ENCODE measurements around the gene SIL1. TPM values are rescaled to one million over a fixed set of nuclear protein-coding genes. Genes with fewer than 3 reads are reported as not detected.
"Not testable (repeated sequence)": the region's sequence is repeated elsewhere in the genome, so short reads cannot be mapped to it uniquely, and the experiment has no call there.

Gene SIL1
- total and polyA plus RNA-seq, 5 donors = 43.4 to 51.6 (median 43.7) TPM

DNA sequence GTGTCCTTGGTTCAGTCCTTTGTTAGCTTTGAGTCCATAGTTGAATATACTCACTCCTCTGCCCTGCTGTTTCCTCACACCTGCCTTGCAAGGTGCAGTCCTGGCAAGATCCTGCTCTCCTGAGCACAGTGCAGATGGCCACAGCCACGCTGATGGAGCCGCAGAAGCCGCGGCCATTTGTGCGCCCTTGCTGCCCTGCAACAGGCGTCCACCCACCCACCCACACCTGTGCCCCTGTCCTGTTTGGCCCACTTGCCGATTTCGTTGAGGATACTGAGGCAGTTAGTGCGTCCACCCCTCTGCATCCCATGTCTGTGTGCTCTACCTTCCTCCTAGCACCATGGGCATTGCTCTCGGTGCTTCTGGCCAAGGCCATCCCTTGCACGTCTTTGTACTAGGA is 271.9 kb downstream of the SIL1 start:
- Histone ChIP-seq H3K4me3 (ENCODE audit: low read length) (no peak overlapping the region), H3K9me3 (ENCODE audit: control insufficient read depth, low read length) (no peaks in the 10 kb centered on the region), H3K27ac (ENCODE audit: low read length) (no peak overlapping the region), H3K4me1 (ENCODE audit: control insufficient read depth, insufficient read depth, low read length) (peaks cover 4% of the 10 kb centered on the region), H3K27me3 (ENCODE audit: control insufficient read depth, insufficient read depth) (no peaks in the 10 kb centered on the region)
- intact Hi-C loops (cut with DNase I) = no loop called here
- 97% methylated on average over 11 of the region's 11 CpGs for WGBS
- DNase-seq (no peak), ATAC-seq (no peak)

DNA sequence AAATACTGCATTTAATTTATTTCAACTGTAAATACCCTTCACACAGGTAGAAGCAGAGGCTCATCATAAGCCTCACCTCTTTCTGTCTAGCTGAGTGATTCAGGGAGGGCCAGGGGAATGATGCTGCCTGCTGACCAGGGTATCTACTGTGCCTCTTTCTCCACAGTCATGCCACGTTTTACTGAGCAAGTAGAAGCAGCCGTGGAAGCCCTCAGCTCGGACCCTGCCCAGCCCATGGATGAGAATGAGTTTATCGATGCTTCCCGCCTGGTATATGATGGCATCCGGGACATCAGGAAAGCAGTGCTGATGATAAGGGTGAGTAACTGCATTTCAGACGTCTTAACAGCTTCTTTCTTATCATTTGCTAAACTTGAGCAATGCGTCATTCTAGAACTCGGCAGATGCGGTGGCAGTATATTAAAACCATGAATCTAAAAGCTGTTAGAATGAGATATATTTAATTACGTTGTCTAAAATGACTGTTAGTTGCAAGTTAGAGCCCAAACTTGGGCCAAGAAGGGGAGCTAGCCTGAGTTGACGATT is 273.0 kb downstream of the SIL1 start:
- Histone ChIP-seq H3K4me1 (ENCODE audit: control insufficient read depth, insufficient read depth, low read length) (peaks cover 4% of the 10 kb centered on the region), H3K4me3 (ENCODE audit: low read length) (no peak overlapping the region), H3K27ac (ENCODE audit: low read length) (no peak overlapping the region), H3K9me3 (ENCODE audit: control insufficient read depth, low read length) (no peaks in the 10 kb centered on the region), H3K27me3 (ENCODE audit: control insufficient read depth, insufficient read depth) (no peaks in the 10 kb centered on the region)
- ATAC-seq = no peak
- WGBS = 69% methylated on average over 12 of the region's 12 CpGs
- intact Hi-C loops (cut with DNase I) = no loop called here
- DNase-seq = no peak

DNA sequence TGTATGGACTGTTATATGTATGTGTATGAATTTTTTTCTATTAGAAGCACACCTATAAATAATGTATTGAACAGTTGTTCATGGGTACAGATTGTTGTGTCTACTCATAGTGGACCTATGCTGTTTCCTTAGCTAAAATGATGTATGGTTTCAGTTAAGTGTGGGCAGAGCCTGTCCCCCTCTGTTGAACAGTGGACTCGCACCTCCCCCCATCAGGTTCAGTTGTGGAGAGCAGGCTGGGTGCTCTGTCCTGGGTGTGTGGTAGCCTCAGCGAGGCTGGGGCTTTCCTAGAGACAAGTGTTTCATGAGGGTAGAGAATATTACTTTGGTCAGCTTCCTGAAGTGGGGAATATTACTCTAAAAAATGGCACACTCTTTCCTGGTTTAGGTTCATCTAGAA is 275.7 kb downstream of the SIL1 start:
- Histone ChIP-seq H3K4me1 (ENCODE audit: control insufficient read depth, insufficient read depth, low read length) (peaks cover 3% of the 10 kb centered on the region), H3K4me3 (ENCODE audit: low read length) (no peak overlapping the region), H3K27me3 (ENCODE audit: control insufficient read depth, insufficient read depth) (no peaks in the 10 kb centered on the region), H3K9me3 (ENCODE audit: control insufficient read depth, low read length) (no peaks in the 10 kb centered on the region), H3K27ac (ENCODE audit: low read length) (no peak overlapping the region)
- ATAC-seq (no peak), DNase-seq (no peak)
- intact Hi-C loops (cut with DNase I) = no loop called here
- 97% methylated on average over 2 of the region's 2 CpGs for WGBS

DNA sequence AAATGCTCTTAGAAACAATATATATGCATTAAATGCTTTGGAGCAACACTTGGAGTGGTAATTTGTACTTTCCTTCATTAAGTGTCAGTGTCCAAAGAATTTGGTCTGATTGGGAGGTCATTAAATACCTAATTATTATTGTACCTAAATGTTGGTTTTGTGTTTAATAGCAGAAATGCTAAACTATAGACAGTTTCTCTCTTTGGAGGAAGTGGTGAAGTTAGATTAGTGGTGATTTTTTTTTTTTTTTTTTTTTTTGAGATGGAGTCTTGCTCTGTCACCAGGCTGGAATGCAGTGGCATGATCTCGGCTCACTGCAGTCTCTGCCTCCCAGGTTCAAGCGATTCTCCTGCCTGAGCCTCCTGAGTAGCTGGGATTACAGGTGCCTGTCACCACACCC is 276.8 kb downstream of the SIL1 start:
- DNase-seq; H3K27me3 ChIP-seq (ENCODE audit: control insufficient read depth, insufficient read depth); intact Hi-C loops (cut with DNase I); H3K4me3 ChIP-seq (ENCODE audit: low read length); H3K27ac ChIP-seq (ENCODE audit: low read length); H3K9me3 ChIP-seq (ENCODE audit: control insufficient read depth, low read length); H3K4me1 ChIP-seq (ENCODE audit: control insufficient read depth, insufficient read depth, low read length); ATAC-seq: not testable (repeated sequence)
- WGBS = 84% methylated on average over 2 of the region's 2 CpGs

DNA sequence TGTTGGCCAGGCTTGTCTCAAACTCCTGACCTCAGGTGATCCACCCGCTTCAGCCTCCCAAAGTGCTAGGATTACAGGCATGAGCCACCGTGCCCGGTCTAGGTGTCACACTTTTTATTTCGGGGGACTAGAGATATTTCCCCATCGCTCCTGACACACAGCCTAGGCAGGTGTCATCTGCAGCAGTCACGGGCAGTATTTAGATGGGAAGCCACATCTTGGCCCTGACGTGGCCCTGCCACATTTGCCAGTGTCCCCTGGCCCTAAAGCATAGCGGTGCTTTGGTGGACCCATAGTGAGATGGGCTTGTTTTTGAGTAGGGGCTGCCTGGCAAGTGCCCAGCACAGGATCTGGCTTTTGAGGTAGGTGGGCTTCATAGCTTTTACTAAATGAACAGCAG is 278.0 kb downstream of the SIL1 start:
- Histone ChIP-seq H3K9me3 (ENCODE audit: control insufficient read depth, low read length) (no peaks in the 10 kb centered on the region), H3K4me3 (ENCODE audit: low read length) (no peak overlapping the region), H3K4me1 (ENCODE audit: control insufficient read depth, insufficient read depth, low read length) (peaks cover 3% of the 10 kb centered on the region), H3K27ac (ENCODE audit: low read length) (no peak overlapping the region), H3K27me3 (ENCODE audit: control insufficient read depth, insufficient read depth) (no peaks in the 10 kb centered on the region)
- DNase-seq (no peak), ATAC-seq (no peak)
- WGBS = 95% methylated on average over 8 of the region's 8 CpGs
- intact Hi-C loops (cut with DNase I) = no loop called here

DNA sequence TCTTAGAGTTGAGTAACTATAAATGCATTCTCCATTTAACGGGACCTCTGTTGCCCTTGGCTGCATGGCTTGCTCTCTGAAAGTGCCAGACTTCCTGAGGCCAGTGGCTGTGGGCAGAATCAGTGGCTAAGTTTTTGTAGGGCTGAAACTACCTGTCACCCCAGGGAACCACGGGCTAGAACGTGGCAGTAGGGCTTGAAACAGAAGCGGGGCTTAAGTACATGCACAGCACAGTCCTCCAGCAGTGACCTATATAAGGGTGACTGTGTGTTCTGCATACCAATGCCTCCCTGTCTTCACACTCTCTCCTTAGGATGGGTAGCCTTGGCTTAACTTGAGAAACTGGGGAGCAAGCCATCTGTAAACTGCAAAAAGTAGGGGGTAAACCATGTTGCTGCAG is 279.5 kb downstream of the SIL1 start:
- H3K27me3 ChIP-seq (ENCODE audit: control insufficient read depth, insufficient read depth) = no peaks in the 10 kb centered on the region
- peaks cover 3% of the 10 kb centered on the region for H3K4me1 ChIP-seq (ENCODE audit: control insufficient read depth, insufficient read depth, low read length)
- H3K4me3 ChIP-seq (ENCODE audit: low read length) = no peak overlapping the region
- DNase-seq = no peak
- intact Hi-C loops (cut with DNase I) = no loop called here
- WGBS = 59% methylated on average over 4 of the region's 4 CpGs
- no peaks in the 10 kb centered on the region for H3K9me3 ChIP-seq (ENCODE audit: control insufficient read depth, low read length)
- no peak for ATAC-seq
- H3K27ac ChIP-seq (ENCODE audit: low read length) = no peak overlapping the region

DNA sequence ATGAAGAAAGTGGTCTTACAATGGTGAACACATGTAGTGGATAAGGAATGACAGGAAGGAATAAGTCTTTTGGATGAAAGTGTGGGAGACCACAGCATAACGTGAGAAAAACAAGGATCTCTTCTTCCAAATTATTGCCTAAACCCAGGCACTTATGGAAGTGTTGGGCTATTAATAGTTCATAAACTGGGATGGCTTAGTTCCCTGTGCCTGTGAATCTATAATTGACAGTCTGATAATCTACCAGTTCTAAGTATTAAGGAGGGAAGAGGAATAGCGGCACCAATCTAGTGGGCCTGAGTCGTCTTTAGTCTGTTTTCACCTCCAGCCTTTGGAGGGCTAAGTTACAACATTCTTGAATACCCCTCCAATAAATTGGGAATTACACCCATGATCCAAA is 283.8 kb downstream of the SIL1 start:
- ATAC-seq = peak; percentile 54 to 79

DNA sequence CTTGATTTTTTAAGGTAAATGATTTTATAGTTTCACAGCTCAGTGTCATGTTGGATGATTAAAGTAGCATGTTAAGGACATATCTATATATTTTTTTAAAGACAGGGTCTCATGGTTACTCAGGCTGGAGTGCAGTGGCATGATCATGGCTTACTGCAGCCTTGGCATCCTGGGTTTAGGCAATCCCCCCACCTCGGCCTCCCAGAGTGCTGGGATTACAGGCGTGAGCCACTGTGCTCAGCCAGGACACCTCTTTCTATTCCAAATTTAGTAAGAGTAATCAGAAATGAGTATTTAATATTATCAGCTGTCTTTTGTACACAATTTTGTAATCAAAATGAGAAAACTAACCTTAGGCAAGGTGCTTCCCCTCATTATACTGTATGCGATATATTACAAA is 284.4 kb downstream of the SIL1 start:
- intact Hi-C loops (cut with DNase I) = no loop called here
- no peak overlapping the region for H3K4me3 ChIP-seq (ENCODE audit: low read length)
- DNase-seq (no peak), ATAC-seq (peak; percentile 31 to 48)
- WGBS = 78% methylated on average over 3 of the region's 3 CpGs
- no peak overlapping the region for H3K27ac ChIP-seq (ENCODE audit: low read length)
- H3K9me3 ChIP-seq (ENCODE audit: control insufficient read depth, low read length) = no peaks in the 10 kb centered on the region
- H3K27me3 ChIP-seq (ENCODE audit: control insufficient read depth, insufficient read depth) = no peaks in the 10 kb centered on the region
- peaks cover 2% of the 10 kb centered on the region for H3K4me1 ChIP-seq (ENCODE audit: control insufficient read depth, insufficient read depth, low read length)

More for the DNA sequence above, 283.8 kb downstream of the SIL1 start:
- H3K27me3 ChIP-seq (ENCODE audit: control insufficient read depth, insufficient read depth) = no peaks in the 10 kb centered on the region
- 74% methylated on average over 3 of the region's 3 CpGs for WGBS
- intact Hi-C loops (cut with DNase I) = no loop called here
- no peaks in the 10 kb centered on the region for H3K9me3 ChIP-seq (ENCODE audit: control insufficient read depth, low read length)
- DNase-seq = no peak
- H3K4me3 ChIP-seq (ENCODE audit: low read length) = no peak overlapping the region
- peaks cover 3% of the 10 kb centered on the region for H3K4me1 ChIP-seq (ENCODE audit: control insufficient read depth, insufficient read depth, low read length)
- H3K27ac ChIP-seq (ENCODE audit: low read length) = peak overlapping the region; percentile 50

DNA sequence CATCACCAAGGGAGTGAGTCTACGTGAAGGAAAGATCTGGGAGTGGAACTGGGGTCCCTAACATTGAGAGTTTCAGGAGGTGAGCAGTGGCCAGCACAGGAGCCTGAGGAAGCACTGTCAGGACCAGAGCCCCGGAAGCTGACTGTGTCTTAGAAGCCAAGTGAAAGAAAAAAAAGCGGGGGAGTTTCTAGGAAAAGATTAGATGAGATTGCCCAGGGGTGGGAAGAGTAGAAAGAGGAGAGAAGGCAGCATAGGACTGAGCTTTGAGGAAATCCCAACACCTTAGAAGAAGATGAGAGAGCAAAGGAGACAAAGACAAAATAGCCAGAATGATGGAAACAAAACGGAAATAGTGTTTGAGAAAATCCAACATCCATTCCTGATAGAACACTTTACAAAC is 286.1 kb downstream of the SIL1 start:
- WGBS = 57% methylated on average over 4 of the region's 4 CpGs
- Histone ChIP-seq H3K4me3 (ENCODE audit: low read length) (no peak overlapping the region), H3K9me3 (ENCODE audit: control insufficient read depth, low read length) (no peaks in the 10 kb centered on the region), H3K27ac (ENCODE audit: low read length) (no peak overlapping the region), H3K27me3 (ENCODE audit: control insufficient read depth, insufficient read depth) (no peaks in the 10 kb centered on the region), H3K4me1 (ENCODE audit: control insufficient read depth, insufficient read depth, low read length) (no peaks in the 10 kb centered on the region)
- intact Hi-C loops (cut with DNase I) = no loop called here
- ATAC-seq (peak in 1 of 2 donors; percentile 16), DNase-seq (no peak)

DNA sequence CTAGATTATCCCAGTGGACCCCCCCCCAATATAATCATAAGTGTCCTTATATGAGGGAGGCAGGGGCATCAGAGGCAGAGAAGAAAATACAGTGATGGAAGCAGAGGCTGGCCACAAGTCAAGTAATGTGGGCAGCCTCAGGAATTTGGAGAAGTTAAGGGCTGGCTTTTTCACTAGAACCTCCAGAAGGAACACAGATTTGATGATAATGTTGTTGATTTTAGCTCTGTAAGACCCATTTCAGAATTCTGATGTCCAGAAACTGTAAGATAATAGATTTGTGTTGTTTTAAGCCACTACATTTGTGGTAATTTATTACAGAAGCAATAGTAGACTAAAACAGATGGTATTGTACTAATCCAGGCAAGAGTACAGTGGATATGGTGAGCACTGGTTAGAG is 286.7 kb downstream of the SIL1 start:
- DNase-seq (no peak), ATAC-seq (no peak)
- Histone ChIP-seq H3K4me3 (ENCODE audit: low read length) (no peak overlapping the region), H3K4me1 (ENCODE audit: control insufficient read depth, insufficient read depth, low read length) (no peaks in the 10 kb centered on the region), H3K27ac (ENCODE audit: low read length) (no peak overlapping the region), H3K9me3 (ENCODE audit: control insufficient read depth, low read length) (no peaks in the 10 kb centered on the region), H3K27me3 (ENCODE audit: control insufficient read depth, insufficient read depth) (no peaks in the 10 kb centered on the region)
- intact Hi-C loops (cut with DNase I) = no loop called here

DNA sequence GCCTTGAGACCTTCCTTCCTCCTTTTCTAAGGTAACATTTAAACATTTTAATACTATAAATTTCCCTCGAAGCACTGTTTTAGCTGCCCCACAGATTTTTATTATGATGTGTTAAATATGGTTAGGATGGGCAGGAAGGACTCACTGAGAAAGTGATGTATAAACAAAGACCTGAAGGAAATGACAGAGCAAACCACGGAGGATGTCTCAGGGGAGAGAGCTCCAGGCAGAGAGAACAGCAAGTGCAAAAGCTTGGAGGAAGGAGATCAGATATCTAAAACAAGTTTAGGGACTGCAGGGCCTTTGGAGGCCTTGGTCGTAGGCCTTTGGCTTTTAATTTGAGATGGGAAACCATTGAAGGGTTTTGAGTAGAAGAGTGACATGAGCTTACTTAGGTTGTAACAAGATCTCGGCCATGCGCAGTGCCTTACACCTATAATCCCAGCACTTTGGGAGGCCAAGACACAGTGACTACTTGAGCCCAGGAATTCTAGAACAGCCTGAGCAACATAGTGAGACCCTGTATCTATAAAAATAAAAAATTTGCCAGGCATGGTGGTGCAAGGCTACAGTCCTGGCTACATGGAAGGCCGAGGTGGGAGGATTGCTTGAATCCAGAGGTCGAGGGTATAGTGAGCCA is 287.5 kb downstream of the SIL1 start:
- H3K27me3 ChIP-seq (ENCODE audit: control insufficient read depth, insufficient read depth) = no peaks in the 10 kb centered on the region
- H3K4me1 ChIP-seq (ENCODE audit: control insufficient read depth, insufficient read depth, low read length) = no peaks in the 10 kb centered on the region
- intact Hi-C loops (cut with DNase I) = no loop called here
- DNase-seq (no peak), ATAC-seq (no peak)
- H3K27ac ChIP-seq (ENCODE audit: low read length) = no peak overlapping the region
- WGBS = 88% methylated on average over 7 of the region's 7 CpGs
- no peak overlapping the region for H3K4me3 ChIP-seq (ENCODE audit: low read length)
- no peaks in the 10 kb centered on the region for H3K9me3 ChIP-seq (ENCODE audit: control insufficient read depth, low read length)

DNA sequence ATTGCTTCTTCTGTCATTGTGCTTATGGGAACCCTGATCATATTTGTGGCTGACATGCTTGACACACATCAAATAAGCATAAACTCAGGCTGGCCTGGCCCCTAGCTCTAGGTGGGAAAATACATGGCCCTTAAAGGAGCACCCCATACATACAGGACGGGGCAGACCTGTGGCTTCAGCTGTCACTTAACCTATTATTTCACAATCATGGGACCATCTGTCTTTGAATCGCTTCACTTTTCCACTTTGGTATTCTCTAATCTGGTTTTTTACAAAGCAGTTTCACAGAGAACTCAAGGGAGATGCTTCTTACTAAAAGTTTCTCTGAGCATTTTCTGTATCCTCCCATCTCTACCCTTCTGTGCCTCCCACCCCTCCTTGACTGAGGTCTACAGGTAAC is 288.4 kb downstream of the SIL1 start:
- ATAC-seq = no peak
- intact Hi-C loops (cut with DNase I) = no loop called here
- 94% methylated on average over 2 of the region's 2 CpGs for WGBS

More for the DNA sequence above, 288.4 kb downstream of the SIL1 start:
- no peaks in the 10 kb centered on the region for H3K27me3 ChIP-seq (ENCODE audit: control insufficient read depth, insufficient read depth)
- H3K4me3 ChIP-seq (ENCODE audit: low read length) = no peak overlapping the region
- no peak for DNase-seq
- no peaks in the 10 kb centered on the region for H3K4me1 ChIP-seq (ENCODE audit: control insufficient read depth, insufficient read depth, low read length)
- H3K27ac ChIP-seq (ENCODE audit: low read length) = no peak overlapping the region
- H3K9me3 ChIP-seq (ENCODE audit: control insufficient read depth, low read length) = no peaks in the 10 kb centered on the region

Data from right cardiac atrium (tissue), 5 donors.